Limb (tissue), 2 donors: ENCODE results near the gene TMEM253.
A peak's percentile ranks its signal among the peaks of the same experiment; 100 is the strongest.

Source experiments
- DNase-seq, 2 donors: peaks; one replicate each; pipeline ENCODE4 v3.0.0-alpha.2; 2016; ENCODE audit errors: extremely low spot score in 2 of 2

TMEM253 gene

DNA sequence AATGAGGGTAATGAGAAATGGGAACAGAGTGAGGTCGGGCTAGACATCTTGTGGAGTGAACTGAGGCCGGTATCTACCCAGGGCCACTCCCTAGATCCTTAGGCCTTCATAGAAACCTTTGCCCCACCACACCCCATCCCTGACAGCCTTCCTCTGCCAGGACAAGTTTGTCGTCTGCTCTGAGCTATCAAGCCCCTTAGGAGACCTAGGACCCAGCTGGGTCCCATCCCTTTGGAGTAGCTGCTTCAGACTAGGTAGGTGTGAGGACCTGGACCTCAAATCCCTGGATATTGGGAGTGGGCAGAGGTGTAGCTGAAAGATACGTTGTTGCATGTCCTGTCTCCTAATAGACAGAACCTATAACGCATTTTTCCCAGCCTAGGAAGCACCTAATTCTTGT lies at the start of gene TMEM253:
TMEM253 (plus strand) TSS at position 136 of the 400 bp plus-strand sequence. CDS start 278 bp downstream, outside the sequence.
- DNase-seq: no peak

DNA sequence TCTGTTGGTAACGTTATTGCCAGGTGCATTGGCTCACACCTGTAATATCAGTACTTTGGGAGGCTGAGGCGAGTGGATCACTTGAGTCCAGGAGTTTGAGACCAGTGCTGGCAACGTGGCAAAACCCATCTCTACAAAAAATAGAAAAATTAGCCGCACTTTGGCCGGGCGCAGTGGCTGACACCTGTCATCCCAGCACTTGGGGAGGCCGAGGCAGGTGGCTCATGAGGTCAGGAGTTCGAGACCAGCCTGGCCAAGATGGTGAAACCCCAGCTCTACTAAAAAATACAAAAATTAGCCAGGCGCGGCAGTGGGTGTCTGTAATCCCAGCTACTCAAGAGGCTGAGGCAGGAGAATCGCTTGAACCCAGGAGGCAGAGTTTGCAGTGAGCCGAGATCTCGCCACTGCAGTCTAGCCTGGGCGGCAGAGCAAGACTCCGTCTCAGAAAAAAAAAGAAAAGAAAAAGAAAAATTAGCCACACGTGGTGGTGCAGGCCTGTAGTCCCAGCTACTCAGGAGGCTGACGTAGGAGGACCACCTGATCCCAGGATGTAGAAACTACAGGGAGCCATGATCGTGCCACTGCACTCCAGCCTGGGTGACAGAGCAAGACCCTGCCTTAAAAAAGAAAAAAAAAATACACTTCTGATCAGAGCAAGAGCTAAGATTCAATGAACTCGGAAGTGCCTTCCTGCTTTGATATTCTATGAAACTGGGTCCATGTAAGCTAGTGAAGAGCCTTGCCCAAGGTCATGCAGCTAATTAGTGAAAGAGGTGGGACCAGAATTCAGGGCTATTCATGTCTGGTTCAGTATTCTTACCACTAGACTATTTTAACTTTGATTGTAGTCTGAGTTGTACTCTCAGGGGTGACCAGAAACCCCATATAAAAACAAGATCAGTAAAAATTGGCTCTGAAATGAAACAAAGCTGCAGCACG lies 47.4 kb upstream of the TMEM253 start:
- DNase-seq: no peak

DNA sequence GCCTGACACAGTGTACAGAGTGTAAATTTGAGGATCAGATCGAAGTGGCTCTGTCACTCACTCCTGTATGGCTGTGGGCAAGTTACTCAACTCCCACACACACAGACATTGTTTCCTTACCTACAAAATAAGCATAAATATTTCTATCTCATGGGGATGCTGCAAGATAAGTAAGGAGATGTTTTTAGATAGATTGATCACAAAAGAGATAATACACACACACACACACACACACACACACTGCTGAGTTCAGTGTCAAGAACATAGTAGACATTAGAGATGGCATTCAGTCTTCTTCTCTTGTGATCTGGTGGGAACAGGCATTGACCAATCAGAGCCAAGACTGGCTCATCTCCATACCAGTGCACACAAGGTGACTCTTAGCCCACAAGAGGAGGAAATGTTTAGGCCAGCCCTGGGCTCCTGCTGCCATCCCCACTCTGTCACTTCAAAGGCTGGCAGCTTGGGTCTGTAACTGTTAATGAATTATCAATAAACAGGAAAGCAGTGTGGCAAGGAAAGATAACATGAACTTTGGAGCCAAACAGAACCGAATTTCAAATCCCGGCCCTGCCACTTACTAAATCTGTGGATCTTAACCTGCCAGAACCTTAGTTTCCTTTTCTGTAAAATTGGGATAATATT lies 46.6 kb upstream of the TMEM253 start:
- no peak for DNase-seq

DNA sequence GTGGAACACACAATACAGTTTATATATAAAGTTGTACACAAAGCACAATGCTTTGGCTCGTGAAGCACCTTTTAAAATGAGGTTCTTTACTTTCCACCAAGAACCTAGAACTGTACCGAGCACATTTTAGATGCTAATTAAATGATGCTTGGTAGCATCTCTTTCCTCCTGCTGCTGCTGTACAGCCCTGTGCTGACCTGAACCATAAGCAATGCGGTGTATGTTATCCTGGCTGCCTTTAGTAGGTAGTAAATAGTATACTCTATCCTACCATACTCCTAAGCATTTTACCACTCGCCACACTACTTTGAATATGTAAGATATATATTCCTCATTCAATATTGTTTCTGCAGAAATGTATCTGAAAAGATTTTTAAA lies 46.1 kb upstream of the TMEM253 start:
- DNase-seq: no peak

DNA sequence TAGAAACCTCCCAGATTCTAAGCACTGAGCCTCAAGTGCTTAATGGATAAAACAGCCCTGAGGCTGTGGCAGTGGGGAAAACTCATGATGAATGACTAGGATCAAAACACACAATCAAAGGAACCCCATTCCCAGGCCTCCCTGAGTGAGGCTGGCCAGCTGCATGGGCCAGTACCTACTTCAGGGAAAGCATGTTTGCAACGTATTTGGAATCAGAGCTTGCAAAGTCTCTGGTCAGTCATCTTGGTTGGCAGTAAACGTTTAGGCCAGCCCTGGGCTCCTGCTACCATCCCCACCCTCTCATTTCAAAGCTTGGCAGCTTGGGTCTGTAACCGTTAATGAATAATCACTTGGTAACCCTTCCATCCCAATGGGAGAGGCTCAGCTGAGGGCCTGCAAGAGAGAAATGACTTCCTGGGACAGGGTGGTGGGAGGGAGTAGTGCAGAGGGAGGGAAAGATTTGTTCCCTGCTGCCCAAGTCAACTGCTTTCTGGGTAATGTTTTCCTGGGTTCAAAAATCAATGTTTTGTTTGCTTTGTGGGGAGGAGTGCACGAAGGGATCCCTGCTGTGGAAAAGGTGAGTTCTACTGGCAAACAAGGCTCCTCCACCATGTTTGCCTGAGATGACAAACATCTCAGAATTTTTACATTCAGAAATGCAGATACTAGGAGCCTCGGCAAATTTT lies 45.3 kb upstream of the TMEM253 start:
- DNase-seq: no peak

DNA sequence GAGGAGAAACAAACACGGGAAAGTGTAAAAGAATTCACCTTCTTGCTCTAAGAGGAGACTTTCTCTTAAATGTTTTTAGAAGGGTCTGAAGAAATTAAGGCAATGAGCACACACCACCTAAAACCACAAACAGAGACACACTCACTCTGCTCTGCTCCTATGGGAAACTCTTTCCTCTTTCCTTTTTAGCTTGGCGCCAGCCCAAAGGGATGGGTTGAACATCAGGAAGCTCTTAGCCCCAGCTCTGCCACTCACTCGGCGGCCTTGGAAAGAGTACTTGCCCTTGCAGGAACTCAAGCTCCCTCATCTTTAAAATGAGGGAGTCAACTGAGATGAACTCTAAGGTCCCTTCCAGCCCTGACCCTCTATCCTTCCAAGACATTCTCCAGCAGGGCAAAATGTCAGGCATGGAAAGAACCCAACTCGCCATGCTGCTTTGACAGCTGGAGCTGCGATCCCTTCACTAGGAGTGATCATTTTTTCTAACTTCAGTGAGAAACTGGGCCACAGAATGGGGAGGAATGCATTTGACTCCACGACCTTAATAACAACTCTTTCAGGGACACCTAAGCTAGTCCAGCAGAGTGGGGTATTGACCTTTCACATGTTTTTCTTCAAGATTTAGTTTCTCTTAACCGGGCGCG lies 44.2 kb upstream of the TMEM253 start:
- no peak for DNase-seq

DNA sequence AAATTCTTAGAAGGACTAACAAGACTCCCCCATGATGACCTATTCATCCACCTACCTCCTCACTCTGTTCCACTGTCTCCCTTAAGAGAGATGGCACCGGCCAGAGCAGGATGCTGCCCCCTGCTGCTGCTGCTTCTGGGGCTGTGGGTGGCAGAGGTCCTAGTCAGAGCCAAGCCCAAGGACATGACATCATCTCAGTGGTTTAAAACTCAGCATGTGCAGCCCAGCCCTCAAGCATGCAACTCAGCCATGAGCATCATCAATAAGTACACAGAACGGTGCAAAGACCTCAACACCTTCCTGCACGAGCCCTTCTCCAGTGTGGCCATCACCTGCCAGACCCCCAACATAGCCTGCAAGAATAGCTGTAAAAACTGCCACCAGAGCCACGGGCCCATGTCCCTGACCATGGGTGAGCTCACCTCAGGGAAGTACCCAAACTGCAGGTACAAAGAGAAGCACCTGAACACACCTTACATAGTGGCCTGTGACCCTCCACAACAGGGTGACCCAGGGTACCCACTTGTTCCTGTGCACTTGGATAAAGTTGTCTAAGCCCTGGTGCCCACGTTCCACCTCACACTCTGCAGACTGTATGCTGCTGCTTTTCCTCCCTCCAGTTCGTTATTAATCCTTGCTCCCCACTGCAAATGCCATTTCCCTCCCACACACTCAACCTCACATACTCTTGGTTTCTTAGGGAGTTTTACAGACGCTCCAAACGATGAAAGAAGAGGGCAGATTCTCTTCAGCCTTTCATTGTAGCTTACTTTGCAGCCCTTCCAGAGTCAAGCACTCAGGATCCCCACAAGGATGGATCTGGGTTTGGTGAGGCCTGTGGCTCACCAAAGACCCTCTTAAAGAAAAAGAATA lies 42.8 kb upstream of the TMEM253 start, which contains the start of gene RNASE8:
RNASE8 (plus strand) TSS at position 20 of the 873 bp plus-strand sequence; CDS start at position 91, 71 bp downstream.
- DNase-seq: no peak

DNA sequence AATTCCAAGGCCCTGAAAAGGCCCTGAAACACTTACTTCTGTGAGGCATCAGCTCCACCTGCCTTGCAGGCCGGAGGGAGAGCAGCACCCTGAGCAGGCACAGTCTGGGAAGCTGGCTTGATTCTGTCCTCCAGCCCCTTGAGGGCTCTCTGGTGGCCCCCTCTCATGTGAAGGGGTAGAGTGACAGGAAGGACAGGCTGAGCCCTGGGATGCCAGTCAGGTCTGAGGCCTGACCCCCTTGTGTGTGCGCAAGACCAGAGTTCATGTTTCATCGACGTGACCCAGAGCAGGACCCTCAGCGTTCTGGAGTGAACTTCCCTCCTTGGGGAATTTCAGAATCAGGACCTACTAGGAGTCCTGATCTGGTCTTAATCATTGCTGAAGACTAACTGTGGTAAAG lies 42.0 kb upstream of the TMEM253 start:
- DNase-seq: no peak

DNA sequence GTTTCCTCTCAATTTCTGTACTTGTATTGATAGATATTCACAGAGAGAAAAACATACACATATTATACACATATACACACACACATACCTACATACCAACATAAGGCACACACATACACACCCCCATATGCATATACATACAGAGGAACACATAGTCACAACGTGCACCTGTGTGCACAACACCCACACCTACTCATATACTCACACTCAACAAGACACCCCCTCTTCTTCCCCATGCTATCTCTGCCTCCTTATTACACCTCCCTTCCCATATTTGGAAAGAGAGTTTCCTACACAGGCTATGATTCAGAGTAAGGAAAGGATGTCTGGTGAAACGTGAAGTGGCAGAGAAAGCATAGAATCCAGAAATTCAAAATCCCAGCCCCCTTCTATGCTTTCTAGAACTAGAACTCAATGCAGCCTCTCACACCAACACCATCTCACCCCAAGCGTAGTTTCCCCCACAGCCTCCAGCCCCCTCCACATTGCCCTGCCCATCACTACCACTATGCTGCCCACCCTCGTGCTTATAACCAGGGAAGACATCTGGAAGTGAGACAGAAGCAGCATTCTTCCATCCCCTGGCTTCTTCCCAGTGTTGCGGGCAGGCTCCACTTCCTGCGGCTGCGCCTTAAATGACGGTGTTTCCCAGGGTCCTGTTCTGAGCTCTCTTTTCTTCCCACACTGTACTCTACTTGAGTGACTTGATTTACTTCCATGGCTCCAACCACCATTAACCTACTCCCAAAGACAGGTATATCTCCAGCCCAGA lies 40.8 kb upstream of the TMEM253 start:
- DNase-seq: no peak

DNA sequence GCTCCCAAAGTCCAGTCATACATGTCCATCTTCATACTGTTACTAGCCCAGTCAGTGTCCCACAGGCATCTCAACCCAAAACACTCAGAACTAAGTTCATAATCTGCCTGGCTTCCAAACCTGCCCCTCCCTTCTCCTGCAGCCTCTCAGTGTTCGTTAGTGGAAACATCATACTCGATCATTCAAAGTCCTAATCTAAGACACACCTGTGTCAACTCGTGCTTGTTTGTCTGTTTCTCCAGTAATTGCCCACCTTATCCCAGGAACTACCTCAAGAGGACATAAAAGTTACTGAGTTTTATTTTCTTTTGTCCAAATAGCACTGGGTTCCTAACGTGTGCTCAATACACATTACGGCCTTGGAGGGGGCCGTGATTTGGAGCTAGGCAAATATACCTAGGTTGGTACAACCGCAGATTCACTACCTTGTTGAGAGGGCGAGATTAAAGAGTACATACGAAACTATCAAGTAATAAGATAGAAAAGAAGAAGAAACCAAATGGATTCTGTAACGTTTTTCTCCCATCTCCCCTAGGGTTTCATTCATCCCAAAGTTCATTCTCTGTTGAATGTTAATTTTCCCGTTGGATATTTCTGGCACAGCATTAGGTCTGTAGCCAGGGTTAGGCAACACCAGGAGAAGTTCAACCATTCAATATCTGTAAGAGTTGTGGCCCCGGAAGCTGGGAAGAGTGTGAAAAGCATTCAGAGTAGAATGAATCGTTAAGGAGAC lies 40.1 kb upstream of the TMEM253 start:
- no peak for DNase-seq

DNA sequence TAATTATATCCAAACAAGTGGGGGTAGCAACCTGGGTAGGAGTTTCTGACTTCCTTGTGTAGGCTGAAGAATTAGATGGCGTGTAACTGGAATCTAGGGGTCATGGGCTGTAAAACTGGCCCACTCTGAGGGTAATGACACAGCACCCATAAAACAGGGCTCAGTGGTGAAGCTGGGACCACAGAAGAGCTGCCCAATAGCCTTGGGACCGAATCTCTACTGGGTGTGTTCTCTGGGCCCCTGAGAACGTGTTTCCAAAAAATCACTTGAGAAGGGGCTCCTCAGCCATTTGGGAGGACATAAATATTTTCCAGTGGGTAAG lies 39.6 kb upstream of the TMEM253 start:
- no peak for DNase-seq

DNA sequence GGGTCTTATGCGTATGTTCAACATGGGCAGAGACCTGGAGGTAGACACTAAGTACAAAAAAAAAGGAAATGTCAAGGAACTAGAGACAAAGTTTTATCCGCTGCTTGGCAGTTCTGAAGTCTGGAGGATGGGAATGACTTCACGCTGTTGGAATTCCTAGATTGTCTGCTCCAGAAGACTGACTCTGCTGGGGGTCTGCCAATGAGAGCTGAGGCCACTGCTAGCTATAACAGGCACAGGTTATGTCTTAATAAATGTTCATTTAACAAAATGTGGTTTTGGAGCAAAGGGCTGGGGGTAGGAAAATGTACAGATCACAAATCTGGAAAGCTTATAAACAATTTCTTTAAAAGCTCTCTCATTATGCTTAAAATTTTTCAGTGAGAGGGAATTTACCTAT lies 37.4 kb upstream of the TMEM253 start:
- DNase-seq: peak in 1 of 2 donors; percentile 34

DNA sequence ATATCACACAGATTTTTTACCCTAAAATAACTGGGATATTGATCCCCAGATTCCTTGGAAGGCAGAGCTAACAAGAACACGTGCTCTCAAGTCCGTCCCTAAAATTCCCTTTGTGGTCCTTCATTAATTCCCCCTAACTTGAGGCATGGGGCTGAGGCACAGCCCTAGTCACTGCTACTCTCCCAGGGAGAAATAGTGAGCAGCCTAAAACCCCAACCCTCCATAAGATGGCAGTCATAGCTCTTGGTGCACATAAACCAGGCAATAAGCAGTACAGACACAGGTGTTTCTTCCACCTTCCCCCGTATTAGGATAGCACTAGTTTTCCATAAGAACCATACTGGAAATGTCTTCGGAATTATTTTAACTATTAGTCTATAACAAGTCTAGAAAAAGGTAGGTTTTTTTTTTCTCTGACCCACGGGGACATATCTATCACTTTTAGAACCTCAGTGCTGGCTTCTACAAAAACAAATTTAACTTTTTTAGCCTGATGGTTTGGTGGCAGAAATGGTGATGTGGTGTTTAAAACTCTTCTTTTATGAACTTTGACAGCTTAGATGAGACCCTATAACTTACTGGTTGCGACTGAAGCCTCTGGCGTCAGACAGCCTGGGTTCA lies 33.9 kb upstream of the TMEM253 start:
- DNase-seq: no peak

DNA sequence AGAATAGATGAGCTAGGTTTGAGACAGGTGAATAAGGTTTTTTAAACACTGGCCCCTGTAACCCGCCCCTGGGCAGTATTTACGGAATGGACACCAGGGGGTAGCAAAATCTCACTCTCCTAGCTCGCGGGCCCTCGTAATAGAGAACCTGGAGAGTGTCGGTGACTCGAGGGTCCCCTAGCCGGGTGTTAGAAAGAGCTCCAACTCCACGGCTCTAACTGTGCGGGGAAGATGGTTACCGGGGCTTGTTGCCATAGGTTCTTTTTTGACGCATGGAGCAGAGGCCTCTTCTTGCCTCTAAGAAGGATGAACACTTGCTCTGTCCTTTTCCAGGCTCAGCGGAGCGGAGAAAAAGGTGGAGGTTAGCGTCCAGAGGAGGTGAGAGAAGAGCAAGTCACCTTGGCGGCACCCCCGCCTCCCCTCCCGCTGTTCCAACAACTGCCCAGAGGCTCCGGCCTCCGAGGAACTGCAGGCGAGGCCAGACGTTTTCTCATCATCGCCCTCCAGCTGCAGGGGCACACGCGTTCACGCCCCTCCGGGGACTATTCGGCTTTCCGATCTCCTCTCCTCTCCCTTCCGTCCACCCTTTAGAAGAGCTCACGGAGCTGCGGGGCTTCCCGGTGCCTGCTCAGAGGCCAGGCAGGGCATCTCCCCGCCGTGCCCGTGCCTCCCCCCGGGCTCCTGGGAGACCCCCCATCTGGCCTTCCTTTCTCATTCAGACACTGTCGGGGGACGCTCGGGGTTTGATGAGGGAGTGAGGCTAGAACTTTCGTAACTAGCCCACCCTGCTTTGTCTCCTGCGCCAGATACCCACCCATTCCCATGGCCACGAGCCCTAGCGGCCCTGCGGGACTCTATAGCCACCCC lies 32.1 kb upstream of the TMEM253 start:
- peak; percentile 72 to 82 for DNase-seq

DNA sequence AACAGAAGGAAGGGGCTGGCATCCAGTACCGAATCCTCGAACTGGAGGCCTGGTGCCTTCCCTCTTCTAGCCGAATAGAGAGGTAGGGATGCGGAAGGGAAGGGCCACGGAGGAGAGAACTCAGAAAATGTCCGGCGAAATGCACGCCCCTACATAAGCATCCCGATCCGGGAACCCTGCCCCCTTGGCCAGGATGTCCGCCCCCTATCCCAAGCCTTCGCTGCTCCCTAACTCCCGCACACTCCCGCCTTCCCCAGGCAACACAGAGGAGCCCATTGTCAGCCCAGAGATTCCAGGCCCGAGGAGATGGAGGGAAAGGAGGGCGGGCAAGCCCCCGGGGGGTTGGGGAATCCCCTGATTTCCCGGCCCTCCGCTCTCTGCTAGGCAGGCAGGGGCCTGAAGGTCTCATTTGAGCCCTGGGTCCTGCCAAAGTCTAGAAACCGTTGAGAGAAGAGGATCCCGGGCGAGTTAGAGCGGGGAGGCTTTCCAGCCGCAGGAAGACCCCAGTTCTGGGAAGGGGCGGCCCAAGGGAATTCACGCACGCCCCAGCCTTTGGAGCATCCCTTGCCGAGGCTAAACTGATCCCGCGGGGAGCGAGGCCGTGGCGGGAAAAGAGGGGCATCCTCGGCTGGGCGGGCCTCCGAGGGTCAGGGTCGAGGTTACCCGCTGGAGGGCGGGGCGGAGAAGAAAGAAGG lies 31.3 kb upstream of the TMEM253 start:
- DNase-seq: peak; percentile 64 to 87

DNA sequence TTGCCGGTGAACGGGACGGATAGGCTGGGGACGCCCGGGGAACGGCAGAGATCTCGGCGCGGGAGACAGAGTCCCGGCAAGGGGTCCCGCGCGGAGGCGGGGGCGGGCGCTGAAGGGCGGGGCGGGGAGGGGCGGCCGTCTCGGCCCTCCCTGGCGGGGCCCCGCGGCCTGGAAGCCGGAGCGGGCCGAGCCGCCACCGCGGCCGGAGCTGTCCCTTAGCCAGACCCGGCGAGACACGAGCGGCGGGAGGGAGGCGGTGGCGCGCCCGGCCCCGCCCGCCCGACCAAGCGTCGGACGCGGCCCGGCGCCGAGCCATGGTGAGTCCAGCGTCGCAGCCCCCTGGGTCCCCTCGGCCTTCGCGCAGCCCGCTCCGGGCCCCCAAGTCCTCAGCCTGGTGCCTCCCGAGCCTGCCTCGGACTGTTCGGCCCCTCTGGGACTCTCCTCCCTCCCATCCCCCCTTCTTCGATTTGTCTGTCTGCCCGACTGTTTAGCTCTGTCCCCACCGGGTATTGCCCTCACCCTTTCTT lies 30.7 kb upstream of the TMEM253 start, which contains the start of gene ARHGEF40:
ARHGEF40 (plus strand) TSS at position 222 of the 527 bp plus-strand sequence; CDS start at position 315, 93 bp downstream.
- DNase-seq: peak in 1 of 2 donors; percentile 57
